Measurements from ENCODE around the gene PYROXD2.

DNA sequence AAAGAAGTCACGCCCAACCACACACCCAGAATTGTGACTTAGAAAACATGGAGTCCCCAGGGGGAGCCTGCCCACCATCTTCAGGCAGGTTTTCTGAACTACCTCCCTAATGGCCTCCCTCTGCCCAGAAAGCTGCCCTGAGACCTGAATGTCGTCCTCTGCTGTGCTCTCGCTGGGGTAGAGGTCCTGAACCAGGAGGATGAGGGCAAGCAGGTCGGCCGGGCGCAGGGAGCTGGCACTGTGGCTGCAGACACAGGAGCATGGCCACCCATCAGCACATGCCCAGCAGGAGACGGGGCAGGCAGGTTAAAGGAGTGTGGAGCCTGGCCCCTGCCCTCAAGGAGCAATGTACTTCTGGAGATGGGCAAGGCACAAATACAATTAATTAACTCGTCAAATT is 15.4 kb upstream of the PYROXD2 start:
- TF ChIP-seq, protein P1, sequence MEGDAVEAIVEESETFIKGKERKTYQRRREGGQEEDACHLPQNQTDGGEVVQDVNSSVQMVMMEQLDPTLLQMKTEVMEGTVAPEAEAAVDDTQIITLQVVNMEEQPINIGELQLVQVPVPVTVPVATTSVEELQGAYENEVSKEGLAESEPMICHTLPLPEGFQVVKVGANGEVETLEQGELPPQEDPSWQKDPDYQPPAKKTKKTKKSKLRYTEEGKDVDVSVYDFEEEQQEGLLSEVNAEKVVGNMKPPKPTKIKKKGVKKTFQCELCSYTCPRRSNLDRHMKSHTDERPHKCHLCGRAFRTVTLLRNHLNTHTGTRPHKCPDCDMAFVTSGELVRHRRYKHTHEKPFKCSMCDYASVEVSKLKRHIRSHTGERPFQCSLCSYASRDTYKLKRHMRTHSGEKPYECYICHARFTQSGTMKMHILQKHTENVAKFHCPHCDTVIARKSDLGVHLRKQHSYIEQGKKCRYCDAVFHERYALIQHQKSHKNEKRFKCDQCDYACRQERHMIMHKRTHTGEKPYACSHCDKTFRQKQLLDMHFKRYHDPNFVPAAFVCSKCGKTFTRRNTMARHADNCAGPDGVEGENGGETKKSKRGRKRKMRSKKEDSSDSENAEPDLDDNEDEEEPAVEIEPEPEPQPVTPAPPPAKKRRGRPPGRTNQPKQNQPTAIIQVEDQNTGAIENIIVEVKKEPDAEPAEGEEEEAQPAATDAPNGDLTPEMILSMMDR (conservative IDR thresholded peaks at IDR 0.05; ENCODE audit: low read length): no peak
- no peak for TF ChIP-seq EZH2phosphoT487 (IDR thresholded peaks at IDR 0.05; ENCODE audit: borderline replicate concordance, low read depth, low read length)
